Measurements from ENCODE around the gene SH3BGRL2.
"Not testable (repeated sequence)": the region's sequence is repeated elsewhere in the genome, so short reads cannot be mapped to it uniquely, and the experiment has no call there.

Gene SH3BGRL2

GRCh38 chr6:79745282-79745681, 114.2 kb downstream of the SH3BGRL2 start:
- DNase-seq (ENCODE audit: low read depth): not testable (repeated sequence)

- not testable (repeated sequence) for DNase-seq (ENCODE audit: low read depth)
These were observed 115.2 kb downstream of the SH3BGRL2 start for GRCh38 chr6:79746325-79746724.

GRCh38 chr6:79750806-79751205, 119.7 kb downstream of the SH3BGRL2 start:
- no peak for DNase-seq (ENCODE audit: low read depth)
